RWPE2 (cell line): ENCODE measurements around the gene NR2F1-AS1.

ENCODE experiments used
- ATAC-seq: fragments of 200-7000 bp; cut with Tn5 transposase; 3 replicates; pipeline ENCODE4 v1.9.1; 2021; ENCODE audit warnings: low read depth
- DNase-seq: peaks from one replicate; pipeline ENCODE4 v3.0.0-alpha.2; 2020; ENCODE audit warnings: low spot score
- H3K27ac ChIP-seq: fragments of 450-650 bp; 2 replicates; pipeline ENCODE4 v1.5.1; 2017; ENCODE audit warnings: mild to moderate bottlenecking; ENCODE audit not compliant: poor library complexity, severe bottlenecking
- H3K27me3 ChIP-seq: fragments of 250-450 bp; sonication (Bioruptor Pico); 2 replicates; pipeline ENCODE4 v1.5.1; 2021; ENCODE audit warnings: mild to moderate bottlenecking, moderate library complexity; ENCODE audit not compliant: insufficient read depth, poor library complexity, severe bottlenecking
- H3K36me3 ChIP-seq: fragments of 250-450 bp; sonication (Bioruptor Pico); 2 replicates; pipeline ENCODE4 v1.5.1; 2020; ENCODE audit warnings: low read depth, mild to moderate bottlenecking, moderate library complexity
- H3K4me1 ChIP-seq: fragments of 250-450 bp; sonication (Bioruptor Pico); 2 replicates; pipeline ENCODE4 v1.5.1; 2021; ENCODE audit warnings: mild to moderate bottlenecking, moderate library complexity; ENCODE audit not compliant: insufficient read depth, poor library complexity, severe bottlenecking
- H3K4me3 ChIP-seq: fragments of 250-450 bp; sonication (Bioruptor Pico); 2 replicates; pipeline ENCODE4 v1.5.1; 2021; ENCODE audit warnings: mild to moderate bottlenecking, moderate library complexity; ENCODE audit not compliant: severe bottlenecking
- H3K9me3 ChIP-seq: fragments of 250-450 bp; sonication (Bioruptor Pico); 2 replicates; pipeline ENCODE4 v1.5.1; 2021; ENCODE audit warnings: mild to moderate bottlenecking, moderate library complexity; ENCODE audit not compliant: severe bottlenecking
- TF ChIP-seq, protein P1 (sequence below): fragments of 450-650 bp; IDR thresholded peaks from one replicate; pipeline ENCODE4 v1.5.1; 2017; ENCODE audit warnings: mild to moderate bottlenecking, moderate library complexity; ENCODE audit not compliant: poor library complexity, severe bottlenecking

Gene NR2F1-AS1

DNA sequence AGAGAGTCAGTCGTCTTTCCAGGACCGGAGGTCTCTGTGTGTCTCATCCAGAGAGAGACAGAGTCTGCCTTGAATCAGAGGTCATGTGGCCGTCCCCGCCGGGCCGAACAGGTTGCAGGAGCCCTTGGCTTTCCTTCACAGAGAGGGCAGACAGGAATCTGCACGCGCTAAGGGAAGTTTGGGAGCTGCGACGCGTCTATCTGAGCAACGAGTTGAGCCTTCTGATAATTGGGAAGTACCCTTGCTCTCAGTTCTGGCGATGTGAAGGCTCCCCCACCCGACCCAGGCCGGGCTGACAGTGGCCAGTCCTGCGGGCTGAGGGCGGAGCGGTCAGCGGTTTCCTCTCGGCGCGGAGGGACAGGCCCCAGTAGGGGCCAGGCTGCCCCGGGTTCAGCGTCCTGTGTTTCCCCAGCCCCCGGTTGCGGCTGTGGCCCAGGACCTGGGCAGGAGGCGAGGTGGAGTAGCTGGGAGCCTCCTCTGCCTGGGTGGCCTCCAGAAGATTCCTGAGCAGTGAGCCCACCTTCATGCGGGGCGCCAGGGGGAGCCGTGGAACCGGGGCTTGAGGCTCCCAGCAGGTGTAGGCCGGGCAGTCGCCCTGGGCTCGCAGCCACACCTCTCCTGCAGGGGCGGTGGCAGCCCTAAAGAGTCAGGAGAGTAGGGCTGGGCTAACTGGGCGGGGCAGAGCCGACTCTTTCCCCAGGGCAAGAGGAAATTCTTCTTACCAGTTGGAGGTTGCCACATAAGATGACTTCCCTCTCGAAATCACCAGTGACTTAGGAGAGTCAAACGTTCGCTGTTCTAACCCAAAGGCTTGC is 15.9 kb upstream of the NR2F1-AS1 start:
- Histone ChIP-seq H3K27me3 (peaks cover 10% of the 10 kb centered on the region), H3K4me1 (no peaks in the 10 kb centered on the region), H3K4me3 (no peak overlapping the region), H3K27ac (no peak overlapping the region), H3K36me3 (no peaks in the 10 kb centered on the region), H3K9me3 (no peaks in the 10 kb centered on the region)
- peak; percentile 79 for ATAC-seq
- TF ChIP-seq, protein P1, sequence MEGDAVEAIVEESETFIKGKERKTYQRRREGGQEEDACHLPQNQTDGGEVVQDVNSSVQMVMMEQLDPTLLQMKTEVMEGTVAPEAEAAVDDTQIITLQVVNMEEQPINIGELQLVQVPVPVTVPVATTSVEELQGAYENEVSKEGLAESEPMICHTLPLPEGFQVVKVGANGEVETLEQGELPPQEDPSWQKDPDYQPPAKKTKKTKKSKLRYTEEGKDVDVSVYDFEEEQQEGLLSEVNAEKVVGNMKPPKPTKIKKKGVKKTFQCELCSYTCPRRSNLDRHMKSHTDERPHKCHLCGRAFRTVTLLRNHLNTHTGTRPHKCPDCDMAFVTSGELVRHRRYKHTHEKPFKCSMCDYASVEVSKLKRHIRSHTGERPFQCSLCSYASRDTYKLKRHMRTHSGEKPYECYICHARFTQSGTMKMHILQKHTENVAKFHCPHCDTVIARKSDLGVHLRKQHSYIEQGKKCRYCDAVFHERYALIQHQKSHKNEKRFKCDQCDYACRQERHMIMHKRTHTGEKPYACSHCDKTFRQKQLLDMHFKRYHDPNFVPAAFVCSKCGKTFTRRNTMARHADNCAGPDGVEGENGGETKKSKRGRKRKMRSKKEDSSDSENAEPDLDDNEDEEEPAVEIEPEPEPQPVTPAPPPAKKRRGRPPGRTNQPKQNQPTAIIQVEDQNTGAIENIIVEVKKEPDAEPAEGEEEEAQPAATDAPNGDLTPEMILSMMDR: no peak
- no peak for DNase-seq

DNA sequence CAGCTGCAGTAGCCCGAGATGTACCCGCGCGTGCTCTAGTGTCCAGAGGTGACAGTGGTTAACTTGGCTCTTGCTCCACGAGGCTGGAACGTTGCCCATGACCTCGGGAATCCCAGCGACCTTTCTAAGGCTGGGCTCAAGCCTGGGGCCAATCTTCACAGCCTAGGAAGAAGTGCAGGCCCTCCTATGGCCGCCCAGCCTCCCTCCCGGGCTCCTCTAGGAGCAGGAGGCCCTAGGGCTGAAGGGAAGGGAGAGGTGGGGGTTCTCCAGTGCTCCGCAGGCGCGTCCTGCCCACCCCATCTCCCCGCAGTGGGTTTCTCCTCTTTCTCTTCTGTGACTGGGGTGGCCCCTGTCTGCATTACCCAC is 15.3 kb upstream of the NR2F1-AS1 start:
- no peak for ATAC-seq
- H3K27me3 ChIP-seq: peaks cover 6% of the 10 kb centered on the region
- H3K27ac ChIP-seq: no peak overlapping the region
- H3K36me3 ChIP-seq: no peaks in the 10 kb centered on the region
- no peak for DNase-seq
- TF ChIP-seq, protein P1: no peak
- no peaks in the 10 kb centered on the region for H3K4me1 ChIP-seq
- H3K9me3 ChIP-seq: no peaks in the 10 kb centered on the region
- H3K4me3 ChIP-seq: no peak overlapping the region

DNA sequence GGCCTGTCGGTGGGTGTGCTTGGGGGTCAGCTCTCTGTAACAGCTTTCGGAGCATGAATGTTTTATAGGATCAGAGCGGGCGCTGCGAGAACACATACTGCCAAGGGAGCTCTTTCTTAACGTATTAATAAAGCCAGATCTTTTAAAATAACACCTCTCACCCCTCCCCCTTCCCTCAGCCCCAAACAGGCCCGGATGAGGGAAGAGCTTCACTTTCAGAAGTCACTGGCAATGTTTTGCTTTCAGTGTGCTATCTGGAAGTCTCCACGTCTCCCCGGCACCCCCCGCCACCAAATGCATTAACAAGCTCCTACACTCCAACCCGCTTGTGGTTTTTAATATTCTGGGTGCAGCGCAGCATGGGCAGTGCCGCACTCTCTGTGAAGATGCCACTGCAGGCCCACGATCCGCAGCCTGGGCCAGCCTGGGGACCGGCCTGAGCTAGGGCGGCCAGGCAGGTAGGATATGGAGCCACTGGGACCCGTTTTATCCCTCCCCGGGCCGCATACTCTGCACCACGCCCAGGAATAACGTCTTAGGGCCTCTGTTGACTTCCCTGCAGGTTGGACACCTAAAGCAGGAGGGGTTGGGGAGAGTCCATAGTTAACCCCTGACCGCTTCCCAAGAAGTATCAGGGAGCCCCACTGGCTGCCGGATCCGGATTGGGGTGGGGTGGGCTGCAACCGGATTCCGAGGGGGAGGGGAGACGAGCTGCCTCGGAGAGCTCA is 14.6 kb upstream of the NR2F1-AS1 start:
- no peak overlapping the region for H3K27ac ChIP-seq
- no peaks in the 10 kb centered on the region for H3K9me3 ChIP-seq
- no peaks in the 10 kb centered on the region for H3K27me3 ChIP-seq
- no peak for DNase-seq
- H3K4me1 ChIP-seq: no peaks in the 10 kb centered on the region
- TF ChIP-seq, protein P1: no peak
- H3K4me3 ChIP-seq: no peak overlapping the region
- no peak for ATAC-seq
- H3K36me3 ChIP-seq: no peaks in the 10 kb centered on the region

DNA sequence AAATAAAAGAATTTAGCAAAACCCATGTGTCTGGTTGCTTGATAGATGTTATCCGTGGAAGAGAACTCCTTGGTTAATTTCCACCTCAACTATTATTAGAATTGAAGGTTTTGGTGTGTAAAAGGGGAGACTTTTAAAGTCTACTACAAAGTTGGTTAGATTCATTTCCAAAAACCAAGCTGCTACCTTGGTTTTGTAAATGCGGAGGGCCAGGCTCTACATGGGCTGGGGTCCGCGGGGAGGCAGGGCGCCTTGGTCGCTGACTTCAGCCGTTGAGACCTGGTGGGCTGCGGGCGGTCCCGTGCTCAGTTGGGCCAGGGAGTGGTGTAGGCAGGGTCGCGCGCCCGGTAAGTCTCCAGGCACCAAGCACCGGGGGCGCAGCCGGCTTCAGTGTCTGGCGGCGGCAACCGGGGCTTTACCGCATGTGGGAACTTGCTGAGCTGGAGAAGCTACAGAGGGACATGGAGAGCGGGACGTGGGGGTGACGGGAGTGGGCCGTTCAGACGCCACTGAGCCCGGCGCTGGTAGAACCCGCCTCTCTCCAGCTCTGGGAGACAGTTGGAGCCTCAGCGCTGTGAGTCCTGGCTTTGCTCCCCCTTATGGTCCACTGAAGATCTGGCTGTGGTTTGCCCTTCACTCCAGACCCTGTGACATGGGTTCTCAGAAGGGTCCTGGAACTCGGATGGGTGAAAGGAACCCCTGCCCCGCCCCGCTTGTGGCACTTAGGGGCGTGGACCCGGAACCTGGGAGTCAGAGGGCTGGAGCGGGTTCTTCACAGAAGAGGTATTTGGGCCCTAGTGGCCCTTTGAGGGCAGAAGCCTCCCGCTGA is 13.8 kb upstream of the NR2F1-AS1 start:
- ATAC-seq (no peak), DNase-seq (no peak)
- TF ChIP-seq, protein P1: no peak
- Histone ChIP-seq H3K27ac (no peak overlapping the region), H3K4me1 (no peaks in the 10 kb centered on the region), H3K36me3 (no peaks in the 10 kb centered on the region), H3K9me3 (no peaks in the 10 kb centered on the region), H3K4me3 (no peak overlapping the region), H3K27me3 (no peaks in the 10 kb centered on the region)
